Measurements from ENCODE around the gene CNTFR.

- TF ChIP-seq CTCF (IDR thresholded peaks at IDR 0.05) (no peak), EZH2 (IDR thresholded peaks at IDR 0.05; ENCODE audit: borderline replicate concordance, insufficient read depth, low read depth, low read length, poor library complexity, severe bottlenecking) (no peak)
Measured at GRCh38 chr9:34552606-34552981, 36.9 kb downstream of the CNTFR start.

Measured in B cell (primary cell).